IPS-NIHi7 (cell line): ENCODE data around the gene IFFO2.
"Not testable (repeated sequence)": the region's sequence is repeated elsewhere in the genome, so short reads cannot be mapped to it uniquely, and the experiment has no call there.

ENCODE experiments used
- DNase-seq: peaks from one replicate; pipeline ENCODE4 v3.0.0; 2012; ENCODE audit warnings: mixed read lengths; ENCODE audit errors: extremely low spot score

IFFO2 gene

GRCh38 chr1:18893120-18893519 is 63.4 kb downstream of the IFFO2 start:
- no peak for DNase-seq

- not testable (repeated sequence) for DNase-seq
Measured at GRCh38 chr1:18891858-18892257, 64.6 kb downstream of the IFFO2 start.

GRCh38 chr1:18891426-18891780 is 65.1 kb downstream of the IFFO2 start:
- DNase-seq, result no peak

GRCh38 chr1:18890706-18891425 is 65.6 kb downstream of the IFFO2 start:
- no peak for DNase-seq

GRCh38 chr1:18886003-18886335 is 70.5 kb downstream of the IFFO2 start:
- no peak for DNase-seq

GRCh38 chr1:18885311-18886002 is 71.0 kb downstream of the IFFO2 start:
- no peak for DNase-seq

GRCh38 chr1:18884727-18885126 is 71.7 kb downstream of the IFFO2 start:
- DNase-seq, result no peak

GRCh38 chr1:18884419-18884717 is 72.1 kb downstream of the IFFO2 start:
- DNase-seq, result no peak

GRCh38 chr1:18883636-18884418 is 72.6 kb downstream of the IFFO2 start:
- peak; percentile 87 for DNase-seq

GRCh38 chr1:18883079-18883478 is 73.4 kb downstream of the IFFO2 start:
- DNase-seq, result no peak

GRCh38 chr1:18882486-18882885 is 74.0 kb downstream of the IFFO2 start:
- DNase-seq, result no peak

- DNase-seq, result no peak
Measured at GRCh38 chr1:18881642-18882431, 74.6 kb downstream of the IFFO2 start.

- no peak for DNase-seq
Measured at GRCh38 chr1:18881164-18881563, 75.3 kb downstream of the IFFO2 start.

GRCh38 chr1:18880585-18880984 is 75.9 kb downstream of the IFFO2 start:
- no peak for DNase-seq

GRCh38 chr1:18879791-18880309 is 76.6 kb downstream of the IFFO2 start:
- no peak for DNase-seq

GRCh38 chr1:18879215-18879790 is 77.2 kb downstream of the IFFO2 start:
- no peak for DNase-seq

- no peak for DNase-seq
Measured at GRCh38 chr1:18878538-18879214, 77.8 kb downstream of the IFFO2 start.

- no peak for DNase-seq
Measured at GRCh38 chr1:18877282-18877681, 79.2 kb downstream of the IFFO2 start.

- DNase-seq, result no peak
Measured at GRCh38 chr1:18876210-18876609, 80.3 kb downstream of the IFFO2 start.

- no peak for DNase-seq
Measured at GRCh38 chr1:18875796-18876128, 80.7 kb downstream of the IFFO2 start.

GRCh38 chr1:18875107-18875795 is 81.2 kb downstream of the IFFO2 start:
- DNase-seq, result peak; percentile 97
